GM21423 (cell line): Measurements from ENCODE around the gene TUBA3E.
"Not testable (repeated sequence)": the region's sequence is repeated elsewhere in the genome, so short reads cannot be mapped to it uniquely, and the experiment has no call there.

ENCODE experiments used
- ATAC-seq: cut with Tn5 transposase; IDR thresholded peaks from one replicate; pipeline ENCODE4 v1.9.1; 2021; ENCODE audit warnings: mild to moderate bottlenecking, moderate library complexity; ENCODE audit not compliant: unreplicated experiment

The TUBA3E gene

DNA sequence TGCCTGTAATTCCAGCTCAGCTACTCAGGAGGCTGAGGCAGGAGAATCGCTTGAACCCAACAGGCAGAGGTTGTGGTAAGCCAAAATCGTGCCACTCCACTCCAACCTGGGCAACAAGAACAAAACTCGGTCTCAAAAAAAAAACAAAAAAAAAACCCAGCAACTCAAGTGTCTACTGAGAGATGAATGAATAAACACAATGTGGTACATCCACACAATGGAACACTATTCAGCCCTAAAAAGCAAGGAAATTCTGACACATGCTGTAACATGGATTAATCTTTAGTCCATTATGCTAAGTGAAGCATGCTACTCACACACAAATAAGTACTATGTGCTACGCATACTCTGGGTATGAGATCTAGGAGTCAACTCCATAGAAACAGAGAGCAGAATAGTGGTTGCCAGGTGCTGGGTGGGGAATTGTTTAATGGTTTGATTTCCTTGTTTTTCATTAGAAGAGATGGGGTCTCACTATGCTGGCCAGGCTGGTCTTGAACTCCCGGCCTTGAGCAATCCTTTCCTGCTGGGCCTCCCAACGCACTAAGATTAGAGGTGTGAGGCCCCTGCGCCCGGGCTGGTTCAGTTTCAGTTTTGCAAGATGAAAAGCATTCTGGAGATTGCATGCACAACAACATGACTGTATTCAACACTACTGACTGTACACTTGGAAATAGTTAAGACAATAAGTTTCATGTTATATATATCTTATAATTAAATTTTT is 32.8 kb downstream of the TUBA3E start:
- no peak for ATAC-seq

DNA sequence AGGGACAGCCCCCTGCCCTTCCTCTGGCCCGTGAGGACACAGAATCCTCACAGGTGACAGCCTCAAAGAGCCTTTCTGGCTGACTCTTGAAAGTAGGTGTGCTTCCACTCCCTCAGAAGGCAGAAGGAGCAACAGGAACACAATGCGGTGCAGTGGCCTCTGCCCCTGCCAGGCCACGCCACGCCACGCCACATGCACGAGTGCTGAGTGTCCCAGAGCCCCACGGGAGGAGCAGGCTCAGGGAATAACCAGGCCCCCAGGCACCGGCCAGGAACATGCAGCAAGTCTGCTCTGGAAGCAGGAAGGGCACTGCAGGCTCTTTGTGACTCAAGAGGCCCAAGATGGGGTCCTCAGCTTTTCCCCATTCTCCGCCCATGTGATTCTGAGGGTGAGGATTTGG is 35.3 kb downstream of the TUBA3E start:
- no peak for ATAC-seq

DNA sequence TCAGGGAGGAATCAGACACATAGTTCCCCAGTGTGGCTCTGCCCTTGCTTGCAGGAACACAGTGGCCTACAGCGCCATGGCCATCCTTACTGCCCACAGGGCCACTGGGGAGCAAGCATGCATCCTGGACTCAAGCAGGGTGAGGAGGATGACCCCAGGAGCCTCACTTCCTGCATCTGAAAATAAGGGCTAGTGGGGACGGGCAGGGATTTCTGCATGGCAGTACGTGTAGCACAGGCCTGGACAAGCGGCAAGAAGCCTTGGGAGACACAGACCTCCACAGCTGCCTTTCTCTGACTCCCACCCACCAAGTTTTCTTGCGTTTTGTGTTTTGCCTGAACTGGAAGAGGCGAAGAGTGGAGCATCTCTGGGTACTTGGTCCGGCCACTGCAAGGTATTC is 35.8 kb downstream of the TUBA3E start:
- ATAC-seq: not testable (repeated sequence)

DNA sequence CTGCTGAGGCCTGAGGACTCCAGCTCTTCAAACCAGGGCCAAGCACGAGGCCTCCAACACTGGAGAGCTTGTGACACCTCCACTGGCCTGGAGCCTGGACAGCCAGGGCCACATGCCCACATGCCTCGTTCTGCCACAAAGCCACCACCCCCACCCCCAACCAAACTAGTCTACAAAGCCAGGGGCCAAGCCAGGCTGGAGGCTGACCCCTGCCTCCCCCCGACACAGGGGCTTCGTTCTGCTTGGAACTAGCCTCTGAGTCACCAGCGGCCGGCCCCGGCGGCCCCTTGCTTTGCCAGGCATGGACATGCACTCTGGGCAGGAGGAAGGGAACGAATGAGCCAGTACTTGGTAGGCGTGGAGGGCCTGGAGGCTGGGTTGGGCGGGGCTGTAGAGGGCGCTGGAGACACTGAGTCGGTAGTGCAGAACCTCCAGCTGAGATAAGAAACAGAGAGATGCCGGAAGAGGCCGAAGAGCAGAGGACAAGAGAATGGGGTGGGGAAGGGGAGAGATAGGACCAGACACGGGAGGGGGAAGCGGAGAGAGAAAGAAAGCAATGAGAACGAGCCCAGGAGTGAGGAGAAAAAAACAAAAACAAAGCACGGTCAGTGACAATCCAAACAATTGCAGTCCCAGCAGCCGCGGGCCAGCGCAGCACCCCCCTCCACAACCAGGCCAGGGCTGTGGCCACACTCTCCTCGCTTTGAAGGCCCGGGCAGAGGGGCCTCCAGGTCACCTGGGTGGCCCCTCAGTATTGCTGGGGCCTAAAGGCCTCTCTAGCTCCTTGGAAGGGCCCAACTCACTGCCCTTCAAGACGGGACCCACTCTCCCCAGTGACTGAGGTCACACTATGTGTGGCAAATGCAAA is 37.2 kb downstream of the TUBA3E start:
- not testable (repeated sequence) for ATAC-seq

GRCh38 chr2:130160131-130160530 is 38.1 kb downstream of the TUBA3E start:
- ATAC-seq: no peak

DNA sequence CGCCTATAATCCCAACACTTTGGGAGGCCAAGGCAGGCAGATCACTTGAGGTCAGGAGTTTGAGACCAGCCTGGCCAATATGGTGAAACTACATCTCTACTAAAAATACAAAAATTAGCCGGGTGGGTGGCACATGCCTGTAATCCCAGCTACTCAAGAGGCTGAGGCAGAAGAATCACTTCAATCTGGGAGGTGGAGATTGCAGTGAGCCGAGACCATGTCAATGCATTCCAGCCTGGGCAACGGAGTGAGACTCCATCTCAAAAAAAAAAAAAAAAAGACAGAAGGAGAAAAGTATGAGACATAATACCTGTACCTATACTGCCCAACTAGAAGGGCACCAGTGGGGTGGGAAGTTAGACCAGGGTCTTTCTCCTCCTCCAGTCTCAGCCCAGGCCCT is 38.9 kb downstream of the TUBA3E start:
- not testable (repeated sequence) for ATAC-seq

- ATAC-seq: no peak
Observed at GRCh38 chr2:130158631-130159030, 39.6 kb downstream of the TUBA3E start.

DNA sequence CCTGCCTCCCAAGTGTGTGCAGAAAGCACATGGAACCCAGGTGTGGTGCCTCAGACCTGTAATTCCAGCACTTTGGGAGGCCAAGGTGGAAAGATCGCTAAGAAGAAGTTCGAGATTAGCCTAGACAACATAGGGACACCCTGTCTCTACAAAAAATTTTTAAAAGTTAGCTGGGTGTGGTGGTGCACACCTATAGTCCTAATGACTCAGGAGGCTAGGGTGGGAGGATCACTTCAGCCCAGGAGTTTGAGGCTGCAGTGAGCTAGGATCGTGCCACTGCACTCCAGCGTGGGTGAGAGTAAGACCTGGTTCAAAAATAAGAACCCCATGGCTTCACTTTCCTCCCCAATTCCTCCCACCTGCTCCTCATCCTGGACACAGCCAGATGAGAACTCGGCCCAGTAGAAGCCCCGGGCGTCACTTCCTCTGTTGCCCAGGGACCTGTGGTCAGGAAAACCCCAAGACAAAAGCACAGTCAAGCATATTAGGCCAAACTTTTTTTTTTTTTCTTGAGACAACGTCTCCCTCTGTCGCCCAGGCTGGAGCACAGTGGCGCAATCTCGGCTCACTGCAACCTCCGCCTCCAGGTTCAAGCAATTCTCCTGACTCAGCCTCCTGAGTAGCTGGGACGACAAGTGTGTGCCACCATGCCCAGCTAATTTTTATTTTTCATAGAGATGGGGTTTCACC is 40.3 kb downstream of the TUBA3E start:
- peak; percentile 88 for ATAC-seq

DNA sequence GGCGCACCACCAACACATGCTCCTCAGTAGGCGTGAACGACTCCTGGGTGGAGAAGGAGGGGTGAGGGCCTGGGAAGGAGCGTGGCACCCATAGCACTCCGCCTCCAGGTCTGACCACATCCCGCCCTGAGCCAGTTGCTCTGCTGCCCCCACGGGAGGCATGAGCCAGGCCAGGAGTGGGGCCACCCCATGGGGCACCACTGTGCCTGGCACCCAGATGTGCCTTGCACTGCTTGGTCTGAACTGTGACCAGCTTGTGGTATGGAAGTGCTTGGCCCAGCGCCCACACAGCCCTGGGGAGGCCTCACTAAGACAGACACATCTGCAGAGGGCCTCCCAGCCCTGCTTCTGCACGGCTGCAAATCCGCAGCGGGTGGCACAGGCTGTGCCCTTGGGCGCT is 40.9 kb downstream of the TUBA3E start:
- peak; percentile 31 for ATAC-seq

DNA sequence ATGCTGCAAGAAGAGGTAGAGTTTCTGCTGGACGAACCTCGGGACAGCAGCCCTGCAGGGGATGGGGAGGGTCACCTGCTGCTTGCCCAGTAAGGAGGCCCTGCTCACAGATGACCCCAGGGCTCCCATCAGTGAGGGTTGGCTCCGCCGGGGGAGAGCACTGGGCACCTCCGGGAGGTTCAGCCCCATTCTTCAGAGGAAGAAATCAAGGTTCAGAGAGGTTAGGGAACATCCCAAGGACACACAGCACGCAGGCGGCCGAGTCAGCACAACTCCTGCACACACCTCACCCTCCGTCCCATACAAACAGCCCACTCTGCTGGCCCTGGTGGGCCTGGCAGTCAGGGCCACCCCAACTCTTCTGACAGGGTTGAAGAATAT is 41.6 kb downstream of the TUBA3E start:
- ATAC-seq: no peak

- not testable (repeated sequence) for ATAC-seq
Observed at GRCh38 chr2:130155956-130156623, 42.1 kb downstream of the TUBA3E start.

- no peak for ATAC-seq
Observed at GRCh38 chr2:130154773-130155765, 43.2 kb downstream of the TUBA3E start.

DNA sequence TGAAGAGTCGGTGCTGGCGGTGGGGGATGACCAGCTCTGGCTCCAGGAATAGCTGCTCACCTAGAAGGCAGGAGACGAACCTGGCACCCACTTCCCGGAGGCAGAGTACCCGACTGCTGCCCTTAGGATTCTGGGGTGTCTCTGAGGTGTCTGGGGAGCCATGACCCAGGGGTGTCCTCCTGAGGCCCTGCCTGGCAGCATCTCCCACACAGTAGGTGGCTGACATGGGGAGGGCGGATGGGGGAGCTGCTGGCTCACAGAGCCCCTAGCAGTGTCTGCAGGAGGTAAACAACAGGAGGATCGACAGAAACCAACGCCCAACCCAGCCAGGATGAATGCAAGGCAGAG is 43.8 kb downstream of the TUBA3E start:
- ATAC-seq: not testable (repeated sequence)

GRCh38 chr2:130153721-130154422 is 44.4 kb downstream of the TUBA3E start:
- ATAC-seq: not testable (repeated sequence)

DNA sequence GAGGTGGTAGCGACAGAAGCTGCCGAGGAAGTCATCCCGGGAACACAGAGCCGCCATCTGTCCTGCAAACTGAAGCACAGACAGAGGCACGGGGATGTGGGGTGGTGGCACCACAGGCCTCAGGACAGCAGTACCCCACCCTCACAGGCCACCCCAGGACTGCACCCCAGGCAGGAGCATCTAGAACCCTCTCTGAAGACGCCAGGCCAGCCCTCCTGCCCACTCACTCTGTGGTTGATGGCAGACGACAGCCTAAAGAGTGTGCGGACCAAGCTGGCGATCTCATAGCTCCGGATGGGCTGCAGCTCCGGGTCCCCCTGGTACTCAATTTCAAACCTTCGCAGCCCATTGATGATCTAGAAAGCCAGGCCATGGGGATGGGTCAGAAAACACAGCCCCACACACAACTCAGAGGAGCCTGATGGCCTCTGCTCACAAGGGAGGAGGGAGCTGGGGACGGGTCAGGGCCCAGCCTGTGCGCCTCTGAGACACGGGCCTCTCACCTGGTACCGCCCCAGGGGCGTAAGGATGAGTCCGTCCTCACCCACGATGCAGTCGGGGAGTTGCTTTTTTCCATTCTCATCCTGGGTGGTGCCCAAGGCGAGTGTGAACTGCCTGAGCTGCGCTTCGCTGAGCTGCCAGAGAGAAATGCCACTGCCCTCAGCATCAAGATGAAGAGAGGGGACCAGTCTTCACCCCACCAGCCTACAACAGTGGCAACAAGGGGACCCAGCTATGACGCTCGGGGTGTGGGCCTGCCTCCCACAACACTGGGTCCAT is 45.2 kb downstream of the TUBA3E start:
- ATAC-seq: no peak

DNA sequence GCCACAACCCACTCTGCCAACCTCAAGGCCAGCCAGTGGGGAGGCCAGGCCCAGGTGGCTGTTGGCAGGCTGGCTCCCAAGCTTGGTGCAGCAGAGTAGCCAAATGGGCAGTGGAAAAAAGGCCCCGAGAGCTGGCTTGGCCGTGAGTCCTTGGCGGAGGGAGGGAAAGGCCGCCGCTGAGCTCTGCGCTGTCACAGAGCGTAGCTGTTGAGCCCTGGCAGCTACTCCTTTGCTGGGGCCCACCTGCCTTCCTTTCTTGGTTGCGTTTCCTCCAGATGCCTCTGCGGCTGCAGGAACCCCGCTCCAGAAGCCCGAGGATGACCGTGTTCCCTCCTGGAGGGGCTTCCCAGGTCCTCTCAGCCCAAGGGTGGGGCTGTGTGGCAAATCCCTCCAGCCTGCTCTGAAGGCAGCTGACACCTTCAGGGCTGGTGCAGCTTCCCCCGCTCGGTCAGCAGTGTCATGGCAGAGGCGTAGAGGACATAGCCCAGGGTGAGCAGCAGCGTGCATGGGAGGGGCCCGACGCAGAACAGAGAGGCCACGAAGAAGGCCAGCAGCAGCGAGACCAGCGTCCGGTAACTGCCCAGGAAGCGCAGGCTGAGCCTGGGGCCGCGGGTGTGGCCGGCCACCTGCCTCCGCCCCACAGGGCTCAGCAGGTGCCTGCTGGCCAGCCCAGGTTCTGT is 46.0 kb downstream of the TUBA3E start:
- not testable (repeated sequence) for ATAC-seq

GRCh38 chr2:130151145-130151512 is 47.1 kb downstream of the TUBA3E start:
- not testable (repeated sequence) for ATAC-seq
